Measurements from ENCODE around the gene RBM6.

RBM6 gene

GRCh38 chr3:50121072-50122032 lies 181.4 kb downstream of the RBM6 start:
- no peak overlapping the region for H3K4me3 ChIP-seq (replicated peaks; ENCODE audit: low read depth, low read length)
- DNase-seq (ENCODE audit: extremely low read depth, low read depth), result no peak
- TF ChIP-seq, protein P1, sequence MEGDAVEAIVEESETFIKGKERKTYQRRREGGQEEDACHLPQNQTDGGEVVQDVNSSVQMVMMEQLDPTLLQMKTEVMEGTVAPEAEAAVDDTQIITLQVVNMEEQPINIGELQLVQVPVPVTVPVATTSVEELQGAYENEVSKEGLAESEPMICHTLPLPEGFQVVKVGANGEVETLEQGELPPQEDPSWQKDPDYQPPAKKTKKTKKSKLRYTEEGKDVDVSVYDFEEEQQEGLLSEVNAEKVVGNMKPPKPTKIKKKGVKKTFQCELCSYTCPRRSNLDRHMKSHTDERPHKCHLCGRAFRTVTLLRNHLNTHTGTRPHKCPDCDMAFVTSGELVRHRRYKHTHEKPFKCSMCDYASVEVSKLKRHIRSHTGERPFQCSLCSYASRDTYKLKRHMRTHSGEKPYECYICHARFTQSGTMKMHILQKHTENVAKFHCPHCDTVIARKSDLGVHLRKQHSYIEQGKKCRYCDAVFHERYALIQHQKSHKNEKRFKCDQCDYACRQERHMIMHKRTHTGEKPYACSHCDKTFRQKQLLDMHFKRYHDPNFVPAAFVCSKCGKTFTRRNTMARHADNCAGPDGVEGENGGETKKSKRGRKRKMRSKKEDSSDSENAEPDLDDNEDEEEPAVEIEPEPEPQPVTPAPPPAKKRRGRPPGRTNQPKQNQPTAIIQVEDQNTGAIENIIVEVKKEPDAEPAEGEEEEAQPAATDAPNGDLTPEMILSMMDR (IDR thresholded peaks at IDR 0.05; ENCODE audit: low read depth, low read length, missing control alignments), result peak; percentile 81

DNA sequence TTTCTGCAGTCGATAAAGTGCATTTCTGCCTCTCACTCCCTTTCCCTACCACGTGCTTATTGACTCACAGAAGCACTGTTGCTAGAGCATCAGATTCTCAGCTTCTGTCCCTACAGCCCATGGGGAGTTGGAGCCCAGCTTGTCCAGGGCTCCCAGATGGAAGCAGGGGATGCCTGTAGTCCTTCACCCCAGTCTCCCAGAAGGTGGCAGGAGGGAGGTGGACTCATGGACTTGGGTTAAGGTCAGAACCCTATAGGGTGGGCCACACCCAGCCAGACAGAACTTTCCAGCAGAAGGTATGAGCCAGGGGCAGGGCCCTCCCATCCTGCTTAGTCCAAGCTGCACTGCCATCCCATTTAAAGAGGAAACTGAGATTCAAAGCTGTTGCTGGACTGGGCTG lies 182.1 kb downstream of the RBM6 start:
- no peak overlapping the region for H3K4me3 ChIP-seq (replicated peaks; ENCODE audit: low read depth, low read length)
- TF ChIP-seq, protein P1 (IDR thresholded peaks at IDR 0.05; ENCODE audit: low read depth, low read length, missing control alignments), result no peak
- DNase-seq (ENCODE audit: extremely low read depth, low read depth), result no peak

GRCh38 chr3:50122661-50123391 lies 182.9 kb downstream of the RBM6 start:
- DNase-seq (ENCODE audit: extremely low read depth, low read depth), result no peak
- H3K4me3 ChIP-seq (replicated peaks; ENCODE audit: low read depth, low read length), result no peak overlapping the region
- TF ChIP-seq, protein P1 (IDR thresholded peaks at IDR 0.05; ENCODE audit: low read depth, low read length, missing control alignments), result no peak

DNA sequence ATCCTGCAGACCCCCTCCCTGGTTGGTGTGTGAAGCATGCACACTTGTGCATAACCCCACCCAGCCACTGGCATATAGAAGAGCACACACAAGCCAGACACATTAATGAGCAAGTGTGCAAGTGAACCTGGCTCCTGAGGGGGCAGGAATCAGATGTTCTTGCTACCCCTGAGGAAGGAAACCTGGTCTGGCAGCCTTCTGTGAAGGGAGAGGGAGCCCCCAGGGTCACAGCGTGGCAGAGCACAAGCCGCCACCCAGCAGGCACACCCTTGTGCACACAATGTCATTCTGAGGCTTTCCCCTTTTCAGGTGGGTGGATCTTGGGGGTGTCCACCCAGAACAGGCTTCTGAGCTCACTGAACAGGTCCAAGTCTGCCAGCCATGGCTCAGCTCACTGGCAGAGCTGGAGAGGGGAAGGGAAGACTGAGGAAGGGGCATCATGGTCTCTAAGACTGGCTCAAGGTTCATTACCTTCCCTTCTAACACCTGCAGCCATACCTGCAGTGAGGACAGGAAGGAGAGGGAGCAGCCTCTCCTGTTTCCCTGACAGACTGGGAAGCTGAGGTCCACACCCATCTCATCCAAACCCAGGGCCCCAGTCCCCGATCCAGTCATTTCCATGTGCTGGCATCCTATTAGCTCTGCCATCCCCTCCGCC lies 183.6 kb downstream of the RBM6 start:
- TF ChIP-seq, protein P1 (IDR thresholded peaks at IDR 0.05; ENCODE audit: low read depth, low read length, missing control alignments), result no peak
- no peak overlapping the region for H3K4me3 ChIP-seq (replicated peaks; ENCODE audit: low read depth, low read length)
- no peak for DNase-seq (ENCODE audit: extremely low read depth, low read depth)

GRCh38 chr3:50124052-50124799 lies 184.3 kb downstream of the RBM6 start:
- DNase-seq (ENCODE audit: extremely low read depth, low read depth), result no peak
- TF ChIP-seq, protein P1 (IDR thresholded peaks at IDR 0.05; ENCODE audit: low read depth, low read length, missing control alignments), result no peak
- H3K4me3 ChIP-seq (replicated peaks; ENCODE audit: low read depth, low read length), result no peak overlapping the region

DNA sequence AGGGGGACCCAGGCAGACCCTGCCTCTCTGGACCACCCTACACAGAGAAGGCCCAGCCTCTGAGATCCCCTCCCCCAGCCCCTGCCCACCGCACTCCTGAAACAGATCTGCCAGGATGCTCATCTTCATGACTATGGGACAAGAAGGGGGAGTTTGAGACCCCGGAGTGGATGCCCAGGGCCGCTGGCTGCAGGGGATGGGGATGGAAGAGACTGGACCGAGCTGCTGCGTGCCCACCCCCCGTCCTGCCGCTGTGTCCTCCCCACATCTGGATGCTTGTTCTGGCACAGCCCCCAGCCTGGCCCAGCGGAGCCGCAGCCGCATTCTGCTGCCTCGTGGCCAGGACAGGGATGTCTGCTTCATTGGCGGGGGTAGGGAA lies 184.8 kb downstream of the RBM6 start:
- no peak for DNase-seq (ENCODE audit: extremely low read depth, low read depth)
- TF ChIP-seq, protein P1 (IDR thresholded peaks at IDR 0.05; ENCODE audit: low read depth, low read length, missing control alignments), result no peak

More for the DNA sequence above, 184.8 kb downstream of the RBM6 start:
- no peak overlapping the region for H3K4me3 ChIP-seq (replicated peaks; ENCODE audit: low read depth, low read length)

All from HFF-Myc (cell line).